ENCODE data around the gene PLPPR4.

PLPPR4 gene

GRCh38 chr1:99352821-99353220, 88.5 kb downstream of the PLPPR4 start:
- DNase-seq: no peak

- no peak for DNase-seq
Measured at GRCh38 chr1:99358770-99359169, 94.5 kb downstream of the PLPPR4 start.

Measured in cerebellar nuclear complex (tissue), 1 donor.